ENCODE data around the gene PDSS2. TPM values are rescaled to one million over a fixed set of nuclear protein-coding genes. Genes with fewer than 3 reads are reported as not detected.

Gene PDSS2
- total RNA-seq, 1 experiment from 2014 or later = 10.2 TPM

GRCh38 chr6:107334026-107334425 lies 125.3 kb downstream of the PDSS2 start:
- no peak for TF ChIP-seq CTCF (IDR thresholded peaks at IDR 0.05; ENCODE audit: unreplicated experiment)
- Mint-ChIP-seq H3K27me3 (ENCODE audit: insufficient read depth, unreplicated experiment) (no peaks in the 10 kb centered on the region), H3K27ac (ENCODE audit: low read depth, unreplicated experiment) (no peak overlapping the region), H3K9me3 (ENCODE audit: unreplicated experiment) (no peaks in the 10 kb centered on the region), H3K36me3 (ENCODE audit: insufficient read depth, unreplicated experiment) (peaks cover 2% of the 10 kb centered on the region), H3K4me3 (ENCODE audit: unreplicated experiment) (no peak overlapping the region), H3K4me1 (ENCODE audit: insufficient read depth, unreplicated experiment) (no peaks in the 10 kb centered on the region)
- ChIA-PET CTCF (interaction anchor here (0.8 to 1.8 kb wide), 3 partner anchors 15 to 16 kb away, joined by 3 to 7 read pairs (median 5); no protein-coding TSS in a partner anchor), POLR2A (no interaction called here)
- DNase-seq (ENCODE audit: unreplicated experiment) = no peak
- no TSS peak for BruUV-seq (replicated peaks)
- intact Hi-C loops (cut with micrococcal nuclease) = no loop called here

- DNase-seq (ENCODE audit: unreplicated experiment) = no peak
- CTCF ChIA-PET = interaction anchor here (0.9 to 1.8 kb wide), 2 partner anchors 14 to 15 kb away, joined by 3 to 7 read pairs; no protein-coding TSS in a partner anchor
- intact Hi-C loops (cut with micrococcal nuclease) = no loop called here
- Mint-ChIP-seq H3K27ac (ENCODE audit: low read depth, unreplicated experiment) (no peak overlapping the region), H3K9me3 (ENCODE audit: unreplicated experiment) (no peaks in the 10 kb centered on the region), H3K4me1 (ENCODE audit: insufficient read depth, unreplicated experiment) (no peaks in the 10 kb centered on the region), H3K27me3 (ENCODE audit: insufficient read depth, unreplicated experiment) (no peaks in the 10 kb centered on the region), H3K36me3 (ENCODE audit: insufficient read depth, unreplicated experiment) (peaks cover 6% of the 10 kb centered on the region), H3K4me3 (ENCODE audit: unreplicated experiment) (no peak overlapping the region)
- no TSS peak for BruUV-seq (replicated peaks)
- POLR2A ChIA-PET = interaction anchor here (1.2 kb wide), 1 partner anchor 126 kb away, joined by 4 read pairs; the partner anchor contains the start of gene PDSS2
- no peak for TF ChIP-seq CTCF (IDR thresholded peaks at IDR 0.05; ENCODE audit: unreplicated experiment)
Measured at GRCh38 chr6:107333491-107333890, 125.9 kb downstream of the PDSS2 start.

GRCh38 chr6:107331409-107332386 lies 127.7 kb downstream of the PDSS2 start:
- no peak for TF ChIP-seq CTCF (IDR thresholded peaks at IDR 0.05; ENCODE audit: unreplicated experiment)
- no peaks in the 10 kb centered on the region for H3K4me1 Mint-ChIP-seq (ENCODE audit: insufficient read depth, unreplicated experiment)
- no TSS peak for BruUV-seq (replicated peaks)
- peaks cover 6% of the 10 kb centered on the region for H3K36me3 Mint-ChIP-seq (ENCODE audit: insufficient read depth, unreplicated experiment)
- no peak for DNase-seq (ENCODE audit: unreplicated experiment)
- H3K4me3 Mint-ChIP-seq (ENCODE audit: unreplicated experiment) = no peak overlapping the region
- intact Hi-C loops (cut with micrococcal nuclease) = no loop called here
- POLR2A ChIA-PET = no interaction called here
- no peaks in the 10 kb centered on the region for H3K9me3 Mint-ChIP-seq (ENCODE audit: unreplicated experiment)
- no peaks in the 10 kb centered on the region for H3K27me3 Mint-ChIP-seq (ENCODE audit: insufficient read depth, unreplicated experiment)
- CTCF ChIA-PET = interaction anchor here (0.6 to 2.0 kb wide), 2 partner anchors 14 to 83 kb away, joined by 7 to 8 read pairs; no protein-coding TSS in a partner anchor
- no peak overlapping the region for H3K27ac Mint-ChIP-seq (ENCODE audit: low read depth, unreplicated experiment)

GRCh38 chr6:107330168-107330567 lies 129.2 kb downstream of the PDSS2 start:
- no TSS peak for BruUV-seq (replicated peaks)
- no peak for DNase-seq (ENCODE audit: unreplicated experiment)
- Mint-ChIP-seq H3K4me1 (ENCODE audit: insufficient read depth, unreplicated experiment) (no peaks in the 10 kb centered on the region), H3K36me3 (ENCODE audit: insufficient read depth, unreplicated experiment) (peaks cover 6% of the 10 kb centered on the region), H3K9me3 (ENCODE audit: unreplicated experiment) (no peaks in the 10 kb centered on the region), H3K4me3 (ENCODE audit: unreplicated experiment) (no peak overlapping the region), H3K27me3 (ENCODE audit: insufficient read depth, unreplicated experiment) (no peaks in the 10 kb centered on the region), H3K27ac (ENCODE audit: low read depth, unreplicated experiment) (no peak overlapping the region)
- ChIA-PET POLR2A (interaction anchor here (0.7 kb wide), 2 partner anchors 25 to 151 kb away, joined by 3 read pairs; no protein-coding TSS in a partner anchor), CTCF (interaction anchor here (2.0 kb wide), 1 partner anchor 12 kb away, joined by 8 read pairs; no protein-coding TSS in a partner anchor)
- no peak for TF ChIP-seq CTCF (IDR thresholded peaks at IDR 0.05; ENCODE audit: unreplicated experiment)
- intact Hi-C loops (cut with micrococcal nuclease) = no loop called here
